GM12878 (cell line): ENCODE results near the gene LAMP1. TPM values are rescaled to one million over a fixed set of nuclear protein-coding genes. Genes with fewer than 3 reads are reported as not detected.
"Not testable (repeated sequence)": the region's sequence is repeated elsewhere in the genome, so short reads cannot be mapped to it uniquely, and the experiment has no call there.

Source experiments
- ATAC-seq: fragments of 200-7000 bp; cut with Tn5 transposase; 3 replicates; pipeline ENCODE4 v1.9.1; 2020; ENCODE audit warnings: mild to moderate bottlenecking, moderate library complexity
- BruUV-seq: library from RNA; stranded (reverse); fragments of 400-500 nt; replicated peaks from 2 replicates; lab custom pipeline; 2021; lab: Mats Ljungman, UMichigan
- CTCF ChIA-PET: fragments of 300-600 bp; sonication (Branson Sonifier 250); formaldehyde crosslinking; extraction: SDS; loops from one replicate; lab custom pipeline; 2021; ENCODE audit warnings: inconsistent platforms; lab: Yijun Ruan, JAX
- POLR2A ChIA-PET: fragments of 350-600 bp; formaldehyde crosslinking; extraction: SDS; loops from one replicate; lab custom pipeline; 2021; ENCODE audit warnings: inconsistent platforms; lab: Charles Lee
- RAD21 ChIA-PET: fragments of 300-600 bp; sonication (Branson Sonifier 250); formaldehyde crosslinking; loops from one replicate; lab custom pipeline; 2023; ENCODE audit warnings: antibody characterized with exemption; ENCODE audit not compliant: unreplicated experiment; lab: Charles Lee
- SMC1A ChIA-PET: fragments of 300-600 bp; sonication (Branson Sonifier 250); formaldehyde crosslinking; loops from one replicate; lab custom pipeline; 2023; ENCODE audit not compliant: unreplicated experiment, uncharacterized antibody; lab: Charles Lee
- DNase-seq: peaks from one replicate; pipeline ENCODE4 v3.0.0-alpha.2; 2011; ENCODE audit warnings: low read depth, low spot score
- FAIRE-seq: peaks from 3 replicates; lab custom pipeline; 2011; peaks lifted over from hg19 to GRCh38; lab: Jason Lieb, UNC
- H2AFZ ChIP-seq: 2 replicates; pipeline ENCODE4 v1.6.0; 2011; ENCODE audit warnings: low read depth, low read length, control low read depth; ENCODE audit not compliant: control insufficient read depth
- H3K27ac ChIP-seq: 2 replicates; pipeline ENCODE4 v1.5.1; 2011; ENCODE audit warnings: control low read depth; ENCODE audit not compliant: control insufficient read depth, insufficient read depth
- H3K27me3 ChIP-seq, 2 experiments: replicated peaks in 1 of 2; 2 replicates each; pipeline versions ENCODE4 v1.6.0 to v1.6.1; 2011; ENCODE audit warnings: low read length in 1 of 2; ENCODE audit not compliant: control insufficient read depth in 2 of 2, insufficient read depth in 2 of 2
- H3K36me3 ChIP-seq, 2 experiments: 2 replicates each; pipeline ENCODE4 v1.5.1; 2011; ENCODE audit warnings: low read length in 1 of 2; ENCODE audit not compliant: control insufficient read depth in 2 of 2, insufficient read depth in 2 of 2
- H3K4me1 ChIP-seq: 2 replicates; pipeline ENCODE4 v1.6.1; 2011; ENCODE audit warnings: mild to moderate bottlenecking, low read length, moderate library complexity, mixed read lengths; ENCODE audit not compliant: control insufficient read depth, insufficient read depth
- H3K4me2 ChIP-seq: 2 replicates; pipeline ENCODE4 v1.6.0; 2011; ENCODE audit warnings: control low read depth; ENCODE audit not compliant: control insufficient read depth, insufficient read depth
- H3K4me3 ChIP-seq: fragments of 200-600 bp; sonication (generic); 2 replicates; pipeline ENCODE4 v1.5.1; 2016
- H3K79me2 ChIP-seq: 2 replicates; pipeline ENCODE4 v1.6.0; 2011; ENCODE audit warnings: low read length; ENCODE audit not compliant: control insufficient read depth, insufficient read depth
- H3K9ac ChIP-seq: 2 replicates; pipeline ENCODE4 v1.8.0; 2011; ENCODE audit warnings: low read length, control low read depth, mixed read lengths; ENCODE audit not compliant: control insufficient read depth, insufficient read depth
- H3K9me3 ChIP-seq: replicated peaks from 3 replicates; pipeline ENCODE4 v1.5.1; 2011; ENCODE audit warnings: mild to moderate bottlenecking, low read length; ENCODE audit not compliant: control insufficient read depth, insufficient read depth
- H4K20me1 ChIP-seq: 2 replicates; pipeline ENCODE4 v1.6.0; 2011; ENCODE audit not compliant: control insufficient read depth, insufficient read depth
- CREM ChIP-seq: IDR thresholded peaks from 2 replicates; pipeline ENCODE4 v1.6.1; 2014; ENCODE audit warnings: antibody characterized with exemption, low read depth
- FOXK2 ChIP-seq: fragments of 450-650 bp; IDR thresholded peaks from 2 replicates; pipeline ENCODE4 v1.6.1; 2017; ENCODE audit warnings: mild to moderate bottlenecking, moderate library complexity
- NFXL1 ChIP-seq: fragments of 450-650 bp; IDR thresholded peaks from 2 replicates; pipeline ENCODE4 v1.6.1; 2017; ENCODE audit warnings: antibody characterized with exemption, mild to moderate bottlenecking, borderline replicate concordance
- SIN3A ChIP-seq: IDR thresholded peaks from 2 replicates; pipeline ENCODE4 v1.6.1; 2012; ENCODE audit warnings: low read depth, low read length, improper control_type of control experiment
- SMAD5 ChIP-seq: IDR thresholded peaks from 2 replicates; pipeline ENCODE4 v1.6.1; 2016; ENCODE audit warnings: antibody characterized with exemption, low read depth
- YBX1 ChIP-seq: fragments of 450-650 bp; IDR thresholded peaks from 2 replicates; pipeline ENCODE4 v1.6.1; 2016; ENCODE audit warnings: antibody characterized with exemption
- ZBTB11 ChIP-seq: fragments of 450-650 bp; formaldehyde crosslinking; IDR thresholded peaks from 2 replicates; pipeline ENCODE4 v1.5.0; 2022; ENCODE audit warnings: mild to moderate bottlenecking, missing genetic modification characterization
- ZNF274 ChIP-seq: IDR thresholded peaks from one replicate; pipeline ENCODE4 v1.8.0; 2011; ENCODE audit not compliant: insufficient read length, insufficient read depth
- WGBS: methylation state at CpG from one replicate; pipeline ENCODE4 v1.1.6; 2016; ENCODE audit warnings: low lambda C conversion rate; ENCODE audit not compliant: insufficient replicate concordance, insufficient coverage; ENCODE audit errors: missing lambda C conversion rate; 5-methylcytosine and 5-hydroxymethylcytosine counted together
- in situ Hi-C: fragments of 300-500 bp; cut with MboI; formaldehyde crosslinking; loops from 9 replicates; pipeline ENCODE4 v1.14.3; 2018; ENCODE audit warnings: mixed read lengths
- intact Hi-C: fragments of 100-400 bp; cut with micrococcal nuclease; formaldehyde crosslinking; loops from one replicate; pipeline ENCODE4 v1.14.2; 2022; ENCODE audit not compliant: unreplicated experiment
- polyA plus RNA-seq, 11 experiments: library from polyadenylated mRNA; depleted of rRNA in 4 of 11; unstranded in 6 of 11; stranded (reverse) in 5 of 11; fragments of >200 nt; fragmentation: Nextera tagmentation in 4 of 11; fragmentation: Illumina TruSeq in 1 of 11; extraction: Ambion mirVana in 4 of 11; extraction: Trizol in 1 of 11; gene quantifications; 1 replicate in 1 of 11; 2 replicates in 10 of 11; pipeline versions ENCODE4 v1.2.1 to v1.2.3, GENCODE V29; 2011 to 2016; ENCODE audit warnings: inconsistent platforms in 2 of 11, missing spikeins in 2 of 11, low read depth in 1 of 11
- total RNA-seq, 4 experiments: library from RNA; depleted of rRNA in 3 of 4; stranded (reverse); fragments of >200 nt in 3 of 4; fragmentation: Illumina TruSeq in 1 of 4; extraction: Trizol in 1 of 4; gene quantifications; 2 replicates each; pipeline versions ENCODE4 v1.2.1 to v1.2.3, GENCODE V29; 2013 to 2021

LAMP1 gene
- total and polyA plus RNA-seq, 10 of the 15 experiments (the other 5 are each of a cell fraction or from before 2014, with no cell fraction given) = 2.5 to 83.0 (median 32.7) TPM

DNA sequence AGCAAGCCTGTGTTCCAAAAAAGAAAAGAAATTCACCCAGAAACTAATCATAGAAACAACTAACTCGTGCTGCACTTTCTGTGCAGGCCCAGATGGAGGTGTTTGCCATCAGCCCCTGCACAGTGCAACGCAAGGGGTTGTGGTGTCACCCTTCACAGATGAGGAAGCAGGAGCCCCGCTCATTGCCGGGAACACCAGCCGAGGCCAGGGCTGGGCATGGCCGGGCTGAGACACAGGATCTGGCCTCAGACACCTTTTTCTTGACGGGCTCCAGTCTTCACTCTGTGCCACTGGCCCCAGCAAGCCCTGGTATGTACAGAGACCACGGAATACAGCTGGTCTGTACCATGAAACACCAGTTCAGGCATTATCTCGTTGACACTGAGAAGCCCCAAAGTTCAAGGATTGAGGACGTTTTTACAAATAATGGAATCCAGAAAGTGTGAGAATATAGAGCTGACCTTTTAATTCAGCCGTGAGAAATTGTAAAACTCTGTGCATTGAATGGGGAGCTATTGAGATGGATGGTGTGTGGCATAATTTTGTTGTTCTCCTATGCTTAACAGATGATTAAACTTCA lies 44.4 kb upstream of the LAMP1 start (continued):
- TF ChIP-seq ZBTB11 (CRISPR knock-in tag) (no peak), FOXK2 (no peak), ZNF274 (no peak), YBX1 (no peak), NFXL1 (no peak), SMAD5 (no peak), CREM (no peak), SIN3A (no peak)

DNA sequence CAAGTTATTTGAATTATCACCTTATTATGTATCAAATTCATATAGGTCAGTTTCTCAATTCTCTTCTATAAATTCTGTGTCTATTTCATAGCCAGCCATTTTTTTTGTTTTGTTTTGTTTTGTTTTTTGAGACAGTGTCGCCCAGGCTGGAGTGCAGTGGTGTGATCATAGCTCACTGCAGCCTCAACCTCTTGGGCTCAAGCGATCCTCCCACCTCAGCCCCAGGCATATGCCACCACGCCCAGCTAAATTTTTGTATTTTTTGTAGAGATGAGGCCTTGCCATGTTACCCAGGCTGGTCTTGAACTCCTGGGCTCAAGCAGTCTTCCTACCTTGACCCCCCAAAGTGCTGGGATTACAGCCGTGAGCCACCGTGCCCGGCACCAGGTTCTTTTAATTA lies 39.1 kb upstream of the LAMP1 start:
- H3K36me3 ChIP-seq = peaks cover 8 to 10% of the 10 kb centered on the region in 2 experiments; a peak in 3 of 4 replicates
- H3K4me3 ChIP-seq, H4K20me1 ChIP-seq, RAD21 ChIA-PET, POLR2A ChIA-PET, BruUV-seq, SMC1A ChIA-PET, ATAC-seq, H3K9me3 ChIP-seq, H3K27ac ChIP-seq, H3K27me3 ChIP-seq, H3K9ac ChIP-seq, H3K4me1 ChIP-seq, H3K4me2 ChIP-seq, in situ Hi-C loops, H2AFZ ChIP-seq, intact Hi-C loops, FAIRE-seq, H3K79me2 ChIP-seq, CTCF ChIA-PET, DNase-seq: not testable (repeated sequence)
- WGBS = 97% methylated on average over 6 of the region's 6 CpGs
